ENCODE data around the gene HLA-DQB2.

HLA-DQB2 gene

GRCh38 chr6:32796848-32797776 lies 33.8 kb upstream of the HLA-DQB2 start:
- ATAC-seq, result peak; percentile 94

GRCh38 chr6:32794510-32794909 lies 31.2 kb upstream of the HLA-DQB2 start:
- ATAC-seq, result no peak
- no peak for TF ChIP-seq CREB5 (CRISPR knock-in tag; IDR thresholded peaks at IDR 0.05; ENCODE audit: low read depth)
- TF ChIP-seq TCF4 (CRISPR knock-in tag; IDR thresholded peaks at IDR 0.05; ENCODE audit: borderline replicate concordance), result no peak
- TF ChIP-seq PATZ1 (CRISPR knock-in tag; IDR thresholded peaks at IDR 0.05; ENCODE audit: borderline replicate concordance), result no peak
- TF ChIP-seq PPARA (CRISPR knock-in tag; IDR thresholded peaks at IDR 0.05; ENCODE audit: borderline replicate concordance), result no peak
- no peak for TF ChIP-seq ZNF8 (CRISPR knock-in tag; IDR thresholded peaks at IDR 0.05)
- no peak for TF ChIP-seq RARB (CRISPR knock-in tag; IDR thresholded peaks at IDR 0.05)
- no peak for TF ChIP-seq POU6F1 (CRISPR knock-in tag; IDR thresholded peaks at IDR 0.05; ENCODE audit: borderline replicate concordance, low read depth)
- TF ChIP-seq CSDC2 (CRISPR knock-in tag; IDR thresholded peaks at IDR 0.05), result no peak
- no peak for TF ChIP-seq GLIS3 (CRISPR knock-in tag; IDR thresholded peaks at IDR 0.05)
- TF ChIP-seq ZC3H10 (CRISPR knock-in tag; IDR thresholded peaks at IDR 0.05), result no peak
- no peak for TF ChIP-seq ESRRG (CRISPR knock-in tag; IDR thresholded peaks at IDR 0.05)
- TF ChIP-seq TOX (CRISPR knock-in tag; IDR thresholded peaks at IDR 0.05; ENCODE audit: borderline replicate concordance), result no peak
- no peak for TF ChIP-seq ZFP30 (CRISPR knock-in tag; IDR thresholded peaks at IDR 0.05)
- TF ChIP-seq SNAI2 (CRISPR knock-in tag; IDR thresholded peaks at IDR 0.05), result no peak
- no peak for TF ChIP-seq ZFP3 (CRISPR knock-in tag; IDR thresholded peaks at IDR 0.05)

More at GRCh38 chr6:32796848-32797776, 33.8 kb upstream of the HLA-DQB2 start:
- TF ChIP-seq POU6F1 (CRISPR knock-in tag; IDR thresholded peaks at IDR 0.05; ENCODE audit: borderline replicate concordance, low read depth) (no peak), SNAI2 (CRISPR knock-in tag; IDR thresholded peaks at IDR 0.05) (no peak)

GRCh38 chr6:32792901-32793435 lies 29.6 kb upstream of the HLA-DQB2 start:
- no peak for ATAC-seq
- TF ChIP-seq PPARA (CRISPR knock-in tag; IDR thresholded peaks at IDR 0.05; ENCODE audit: borderline replicate concordance) (no peak), ZC3H10 (CRISPR knock-in tag; IDR thresholded peaks at IDR 0.05) (no peak), BACH2 (CRISPR knock-in tag; IDR thresholded peaks at IDR 0.05; ENCODE audit: borderline replicate concordance) (no peak), ZFP30 (CRISPR knock-in tag; IDR thresholded peaks at IDR 0.05) (no peak), POU6F1 (CRISPR knock-in tag; IDR thresholded peaks at IDR 0.05; ENCODE audit: borderline replicate concordance, low read depth) (no peak), ARNTL (CRISPR knock-in tag; IDR thresholded peaks at IDR 0.05; ENCODE audit: borderline replicate concordance, low read depth) (no peak), ZNF70 (CRISPR knock-in tag; IDR thresholded peaks at IDR 0.05) (no peak), TSHZ2 (CRISPR knock-in tag; IDR thresholded peaks at IDR 0.05) (no peak), SNAI2 (CRISPR knock-in tag; IDR thresholded peaks at IDR 0.05) (no peak)

Data from SK-N-SH treated with all-trans-retinoic acid at 6 μM for 48 hours (cell line).